HepG2 (cell line): ENCODE results near the gene CDKL2. TPM values are rescaled to one million over a fixed set of nuclear protein-coding genes. Genes with fewer than 3 reads are reported as not detected.
"Not testable (repeated sequence)": the region's sequence is repeated elsewhere in the genome, so short reads cannot be mapped to it uniquely, and the experiment has no call there.

Experiments
- ATAC-seq: fragments of 200-7000 bp; cut with Tn5 transposase; 3 replicates; pipeline ENCODE4 v1.9.1; 2020; ENCODE audit warnings: mild to moderate bottlenecking, moderate library complexity
- BruUV-seq: library from RNA; stranded (reverse); fragments of 400-500 nt; replicated peaks from 2 replicates; lab custom pipeline; 2021; lab: Mats Ljungman, UMichigan
- CTCF ChIA-PET: fragments of 300-600 bp; formaldehyde crosslinking; extraction: SDS; loops from one replicate; lab custom pipeline; 2021; ENCODE audit warnings: low total read pairs, inconsistent platforms, low intra/inter-chr PET ratio; lab: Yijun Ruan, JAX
- POLR2A ChIA-PET: fragments of 350-600 bp; sonication (Branson Sonifier 250); formaldehyde crosslinking; loops from one replicate; lab custom pipeline; 2020; ENCODE audit warnings: antibody characterized with exemption, inconsistent platforms; lab: Yijun Ruan, JAX
- DNase-seq: peaks from one replicate; pipeline ENCODE4 v3.0.0-alpha.2; 2015; ENCODE audit warnings: low spot score
- FAIRE-seq: peaks from 3 replicates; lab custom pipeline; 2011; peaks lifted over from hg19 to GRCh38; lab: Jason Lieb, UNC
- H2AFZ ChIP-seq: one replicate; pipeline ENCODE4 v1.6.1; 2011; ENCODE audit warnings: low read length, inconsistent platforms
- H3K27ac ChIP-seq: fragments of 300-600 bp; 3 replicates; pipeline ENCODE4 v1.8.0; 2011; ENCODE audit warnings: mixed run types, mild to moderate bottlenecking, mixed read lengths, low read length, inconsistent platforms; ENCODE audit not compliant: insufficient read depth; ENCODE audit errors: extremely low read length
- H3K27me3 ChIP-seq, 2 experiments: fragments of 200-600 bp in 1 of 2; 2 replicates in 1 of 2; 3 replicates in 1 of 2; pipeline versions ENCODE4 v1.6.0 to v1.8.0; 2011; ENCODE audit warnings: low read length in 2 of 2, mild to moderate bottlenecking in 2 of 2, moderate library complexity in 2 of 2, inconsistent platforms in 1 of 2; ENCODE audit not compliant: insufficient read depth in 2 of 2, control insufficient read depth in 1 of 2
- H3K36me3 ChIP-seq, 2 experiments: fragments of 200-600 bp in 1 of 2; replicated peaks in 1 of 2; 2 replicates in 1 of 2; 3 replicates in 1 of 2; pipeline versions ENCODE4 v1.5.1 to v1.8.0; 2011; ENCODE audit warnings: low read length in 2 of 2, inconsistent platforms in 1 of 2; ENCODE audit not compliant: insufficient read depth in 2 of 2, control insufficient read depth in 1 of 2
- H3K4me1 ChIP-seq: 2 replicates; pipeline ENCODE4 v1.5.1; 2012; ENCODE audit warnings: low read length, inconsistent platforms; ENCODE audit not compliant: insufficient read depth
- H3K4me2 ChIP-seq: 2 replicates; pipeline ENCODE4 v1.6.0; 2011; ENCODE audit warnings: low read depth, low read length, inconsistent platforms
- H3K4me3 ChIP-seq, 3 experiments: fragments of 200-600 bp in 1 of 3; sonication (generic), shearing (Covaris generic) in 1 of 3; replicated peaks in 1 of 3; 2 replicates each; pipeline ENCODE4 v1.5.1; 2011 to 2016; ENCODE audit warnings: low read length in 3 of 3, inconsistent platforms in 2 of 3, low read depth in 2 of 3, mild to moderate bottlenecking in 2 of 3, control low read depth in 1 of 3, mixed read lengths in 1 of 3; ENCODE audit not compliant: insufficient read depth in 1 of 3
- H3K79me2 ChIP-seq: one replicate; pipeline ENCODE4 v1.6.1; 2011; ENCODE audit warnings: low read length, inconsistent platforms; ENCODE audit not compliant: insufficient read depth
- H3K9ac ChIP-seq: 2 replicates; pipeline ENCODE4 v1.6.0; 2011; ENCODE audit warnings: mild to moderate bottlenecking, low read depth, low read length, inconsistent platforms; ENCODE audit not compliant: insufficient read depth
- H3K9me3 ChIP-seq: 2 replicates; pipeline ENCODE4 v1.5.1; 2012; ENCODE audit warnings: mild to moderate bottlenecking, low read length
- H4K20me1 ChIP-seq: 2 replicates; pipeline ENCODE4 v1.6.0; 2011; ENCODE audit warnings: inconsistent platforms, mild to moderate bottlenecking, low read length, moderate library complexity; ENCODE audit not compliant: insufficient read depth
- AHR ChIP-seq: IDR thresholded peaks from 2 replicates; pipeline ENCODE4 v1.6.1; 2018; ENCODE audit warnings: missing genetic modification reagents, missing compliant biosample characterization
- IKZF4 ChIP-seq: sonication (generic); formaldehyde crosslinking; IDR thresholded peaks from 2 replicates; pipeline ENCODE4 v1.5.1; 2020; ENCODE audit warnings: borderline replicate concordance, mild to moderate bottlenecking, low read depth, missing genetic modification reagents; ENCODE audit errors: not compliant biosample characterization
- MXI1 ChIP-seq: IDR thresholded peaks from 3 replicates; pipeline ENCODE4 v1.6.1; 2012; ENCODE audit warnings: low read depth, low read length, inconsistent platforms, borderline replicate concordance
- WGBS: methylation state at CpG from one replicate; pipeline ENCODE4 v1.1.6; 2017; ENCODE audit warnings: low lambda C conversion rate; 5-methylcytosine and 5-hydroxymethylcytosine counted together
- in situ Hi-C: cut with HindIII; loops from 2 replicates; pipeline ENCODE4 v1.10.0; 2017; ENCODE audit warnings: low pct_unique_long_range_greater_than_20kb; ENCODE audit not compliant: extremely low pct_ligation_motif_present
- intact Hi-C: fragments of 100-400 bp; cut with micrococcal nuclease; formaldehyde crosslinking; loops from one replicate; pipeline ENCODE4 v1.10.0; 2022; ENCODE audit not compliant: unreplicated experiment
- polyA plus RNA-seq, 8 experiments: library from polyadenylated mRNA; depleted of rRNA in 3 of 8; stranded (reverse) in 7 of 8; unstranded in 1 of 8; fragments of >200 nt; fragmentation: Illumina TruSeq in 4 of 8; extraction: Trizol in 4 of 8; gene quantifications; 2 replicates each; pipeline versions ENCODE4 v1.2.1 to v1.2.3, GENCODE V29; 2011 to 2016; ENCODE audit warnings: low read depth in 4 of 8, missing spikeins in 1 of 8, mixed read lengths in 1 of 8; ENCODE audit not compliant: insufficient read depth in 1 of 8
- total RNA-seq, 5 experiments: library from RNA; depleted of rRNA; stranded (reverse); fragments of >200 nt; fragmentation: Illumina TruSeq; extraction: Trizol; gene quantifications; 2 replicates each; pipeline ENCODE4 v1.2.3, GENCODE V29; 2016; ENCODE audit warnings: low read depth in 1 of 5

Gene CDKL2
- total and polyA plus RNA-seq, 2 of the 13 experiments (the other 11 are each of a cell fraction or from before 2014, with no cell fraction given): not detected

DNA sequence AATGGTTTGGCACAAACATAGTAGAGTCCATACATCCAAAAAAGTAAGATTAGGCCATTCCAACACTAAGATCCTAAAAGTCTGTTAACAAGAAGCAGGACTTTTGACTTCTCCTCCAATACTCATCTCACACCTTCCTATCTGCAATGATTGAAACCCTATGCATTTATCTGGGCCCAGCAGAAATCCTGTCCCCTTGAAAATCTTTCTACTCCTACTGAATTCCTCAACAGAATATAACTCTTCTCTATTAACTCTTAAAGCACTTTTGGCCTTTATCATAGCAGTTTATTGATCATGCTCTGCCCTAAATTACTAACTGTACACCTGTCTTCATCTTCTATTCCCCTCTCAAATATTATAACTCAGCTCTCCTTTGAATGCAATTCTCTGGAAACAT is 38.3 kb upstream of the CDKL2 start:
- no peaks in the 10 kb centered on the region; a peak in 1 of 5 replicates for H3K27me3 ChIP-seq

DNA sequence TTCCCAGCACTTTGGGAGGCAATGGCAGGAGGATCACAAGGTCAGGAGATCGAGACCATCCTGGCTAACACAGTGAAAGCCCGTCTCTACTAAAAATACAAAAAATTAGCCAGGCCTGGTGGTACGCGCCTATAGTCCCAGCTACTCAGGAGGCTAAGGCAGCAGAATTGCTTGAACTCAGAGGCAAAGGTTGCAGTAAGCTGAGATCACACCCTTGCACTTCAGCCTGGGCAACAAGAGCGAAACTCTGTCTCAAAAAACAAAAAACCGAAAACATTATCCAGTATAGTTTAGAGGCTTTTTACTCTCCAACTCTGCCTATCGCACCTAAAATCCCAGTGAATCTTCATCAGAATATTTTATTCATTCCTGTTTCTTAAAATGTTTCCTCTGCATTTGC is 37.3 kb upstream of the CDKL2 start:
- H3K9me3 ChIP-seq, FAIRE-seq, H3K4me3 ChIP-seq, in situ Hi-C loops, DNase-seq, H3K9ac ChIP-seq, H3K27ac ChIP-seq, BruUV-seq, CTCF ChIA-PET, H2AFZ ChIP-seq, H3K36me3 ChIP-seq, intact Hi-C loops, H3K27me3 ChIP-seq, H3K4me2 ChIP-seq, ATAC-seq: not testable (repeated sequence)
- Histone ChIP-seq H3K79me2 (peaks cover 99% of the 10 kb centered on the region), H4K20me1 (peaks cover 69% of the 10 kb centered on the region), H3K4me1 (peaks cover 70% of the 10 kb centered on the region)
- WGBS: 97% methylated on average over 7 of the region's 7 CpGs
- POLR2A ChIA-PET: interaction anchor here (4.1 kb wide), 1 partner anchor 57 kb away, joined by 16 read pairs; the partner anchor contains the start of gene USO1

More for the DNA sequence above, 38.3 kb upstream of the CDKL2 start:
- BruUV-seq: no TSS peak
- Histone ChIP-seq H3K9ac (no peak overlapping the region), H3K4me3 (no peak overlapping the region), H3K79me2 (peaks cover 95% of the 10 kb centered on the region), H3K9me3 (no peaks in the 10 kb centered on the region), H3K4me2 (peak overlapping the region; percentile 20; the same call in 1 of the 2 replicates), H3K27ac (no peak overlapping the region), H4K20me1 (peaks cover 61% of the 10 kb centered on the region), H3K36me3 (peaks cover 0 to 2% of the 10 kb centered on the region in 2 experiments; a peak in 2 of 5 replicates), H2AFZ (no peak overlapping the region), H3K4me1 (peaks cover 70% of the 10 kb centered on the region)
- ATAC-seq: no peak
- no peak for FAIRE-seq
- intact Hi-C loops (no loop called here), in situ Hi-C loops (no loop called here)
- ChIA-PET POLR2A (interaction anchor here (4.1 kb wide), 1 partner anchor 56 kb away, joined by 16 read pairs; the partner anchor contains the start of gene USO1), CTCF (no interaction called here)
- TF ChIP-seq MXI1 (no peak), AHR (CRISPR knock-in tag) (no peak), IKZF4 (no peak)
- no peak for DNase-seq
